ENCODE results near the gene LDB3.

The LDB3 gene

DNA sequence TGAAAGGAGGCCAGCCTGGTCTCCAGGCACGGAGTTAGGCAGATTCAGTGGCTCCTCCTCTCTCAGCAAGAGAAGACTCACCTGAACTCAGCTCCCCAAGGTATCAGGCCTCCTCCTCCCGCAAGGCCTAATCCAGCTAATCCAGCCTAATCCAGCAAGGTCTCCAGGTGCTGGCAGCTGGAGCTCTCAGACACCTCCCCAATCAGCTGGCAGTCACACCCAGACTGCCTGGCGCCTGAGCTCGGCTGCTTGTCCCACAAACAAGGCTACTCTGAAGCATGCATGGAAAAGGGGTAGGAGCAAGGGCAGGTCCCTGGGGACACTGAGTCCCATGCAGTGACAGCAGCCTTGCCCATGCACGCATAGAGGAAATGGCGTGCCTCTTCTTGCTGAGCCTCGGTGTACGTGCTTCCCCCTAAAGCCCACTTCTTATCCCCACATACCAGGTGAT, 17.3 kb upstream of the LDB3 start:
- no peak for DNase-seq (ENCODE audit: low spot score)

DNA sequence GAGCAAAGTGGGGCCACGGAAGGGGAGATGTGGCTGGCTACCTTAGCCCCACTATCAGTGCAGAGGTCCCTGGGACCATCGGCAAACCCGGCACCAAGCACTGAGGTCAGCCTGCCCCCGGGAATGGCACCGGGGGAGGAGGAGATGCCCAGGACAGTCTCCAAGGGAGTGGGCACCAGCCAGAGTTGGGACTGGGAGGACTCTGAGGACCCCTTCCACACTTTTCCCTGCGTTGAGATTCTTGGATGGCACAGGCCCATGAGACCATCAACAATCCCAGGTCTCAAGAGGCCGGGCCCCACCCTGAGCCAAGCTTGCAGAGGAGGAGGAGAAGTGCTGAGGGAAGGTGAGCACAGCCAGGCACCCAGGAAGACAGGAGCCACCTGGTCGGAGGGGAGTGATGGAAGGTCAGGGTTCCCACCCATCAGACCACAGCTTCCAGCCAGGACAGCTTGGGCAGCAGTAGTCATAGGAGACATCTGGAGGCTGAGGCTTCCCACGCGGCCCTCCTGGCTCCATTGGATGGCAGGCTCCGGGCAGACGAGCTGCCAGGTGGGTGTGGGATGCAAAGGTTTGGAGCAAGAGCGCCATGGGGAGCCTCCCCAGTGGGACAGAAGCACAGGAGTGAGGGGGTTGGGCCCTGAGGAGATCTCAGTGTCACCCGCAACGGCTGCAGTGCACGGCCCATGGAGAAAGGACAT, 16.5 kb upstream of the LDB3 start:
- no peak for DNase-seq (ENCODE audit: low spot score)

- no peak for DNase-seq (ENCODE audit: low spot score)
Observed at GRCh38 chr10:86652361-86653202, 15.7 kb upstream of the LDB3 start.

DNA sequence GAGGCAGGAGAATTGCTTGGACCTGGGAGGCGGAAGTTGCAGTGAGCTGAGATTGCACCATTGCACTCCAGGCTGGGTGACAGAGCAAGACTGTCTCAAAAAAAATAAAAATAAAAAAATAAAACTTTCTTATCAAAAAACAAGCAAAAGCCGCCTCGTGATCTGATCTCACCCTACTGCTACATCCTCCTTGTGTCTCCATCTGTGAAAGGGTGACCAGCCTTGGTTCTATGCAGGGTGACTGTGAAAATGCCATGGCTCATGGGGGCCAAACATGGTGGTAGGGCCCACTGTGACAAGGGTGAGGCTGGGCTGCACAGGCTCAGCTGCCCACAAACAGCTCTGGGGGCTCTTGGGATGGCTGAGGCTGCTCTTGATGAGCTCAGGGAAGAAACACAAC, 14.9 kb upstream of the LDB3 start:
- DNase-seq (ENCODE audit: low spot score), result no peak

DNA sequence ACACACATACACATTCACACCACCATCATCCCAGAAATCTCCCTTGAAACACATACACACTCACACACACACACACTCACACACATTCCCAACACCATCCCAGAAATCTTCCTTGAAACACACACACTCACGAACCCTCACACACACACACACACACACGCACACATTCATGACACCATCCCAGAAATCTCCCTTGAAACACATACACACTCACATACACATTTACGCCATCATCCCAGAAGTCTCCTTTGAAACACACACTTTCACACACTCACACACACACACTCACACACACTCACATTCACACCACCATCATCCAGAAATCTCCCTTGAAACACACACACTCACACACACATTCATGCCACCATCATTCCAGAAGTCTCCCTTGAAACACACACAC, 14.3 kb upstream of the LDB3 start:
- no peak for DNase-seq (ENCODE audit: low spot score)

DNA sequence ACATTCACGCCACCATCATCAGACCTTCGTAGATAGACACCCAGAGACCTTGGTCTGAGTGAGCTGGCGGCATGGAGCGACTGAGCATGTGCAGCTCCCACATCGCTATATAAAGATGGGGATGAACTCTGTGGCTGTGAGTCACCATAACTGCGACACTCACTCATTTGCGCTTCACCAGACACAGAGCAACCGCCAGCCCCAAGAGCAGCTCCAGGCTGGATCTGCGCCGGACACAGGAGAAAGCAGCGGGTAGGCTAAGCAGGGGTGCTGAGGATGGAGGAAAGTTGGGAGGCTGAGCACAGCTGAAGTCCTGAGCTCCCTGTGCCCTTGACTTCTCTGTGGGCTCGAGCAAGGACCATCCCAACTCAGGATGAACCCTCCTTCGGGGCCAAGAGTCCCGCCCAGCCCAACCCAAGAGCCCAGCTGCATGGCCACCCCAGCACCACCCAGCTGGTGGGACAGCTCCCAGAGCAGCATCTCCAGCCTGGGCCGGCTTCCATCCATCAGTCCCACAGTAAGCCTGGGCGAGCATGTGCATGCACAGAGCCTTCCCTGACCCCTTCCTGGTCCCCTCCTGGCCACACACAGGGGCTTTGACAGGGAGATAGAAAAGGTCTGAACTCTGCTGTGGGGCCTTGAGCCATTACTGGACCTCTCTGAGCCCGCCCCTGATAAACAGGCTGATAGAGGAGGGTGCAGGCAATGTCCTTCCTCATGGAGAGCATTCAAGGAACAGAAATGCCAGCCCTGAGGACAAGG, 13.7 kb upstream of the LDB3 start, which contains the start of gene OPN4:
Gene OPN4 (plus strand): TSS at position 137 of the 762 bp plus-strand sequence. CDS start 237 bp downstream, at position 374.
- DNase-seq (ENCODE audit: low spot score), result no peak

DNA sequence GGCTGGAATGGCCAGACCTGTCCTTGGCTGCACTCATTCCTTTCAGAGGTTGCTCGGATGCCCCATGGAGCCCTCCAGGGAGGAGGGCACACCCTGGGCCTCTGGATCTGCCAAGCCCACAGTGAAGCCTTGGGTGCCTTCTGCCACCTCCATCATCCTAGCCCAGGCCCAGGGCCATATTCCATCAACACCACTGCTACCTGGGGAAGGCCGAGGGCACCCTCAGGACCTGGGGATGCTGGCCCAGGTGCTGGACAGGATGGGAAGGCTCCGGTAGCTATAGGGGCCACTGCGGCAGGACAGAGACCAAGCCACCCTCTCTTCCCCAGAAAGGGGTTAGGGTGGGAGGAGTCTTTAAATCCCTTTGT, 13.2 kb upstream of the LDB3 start:
- DNase-seq (ENCODE audit: low spot score), result no peak

- no peak for DNase-seq (ENCODE audit: low spot score)
Observed at GRCh38 chr10:86655596-86655995, 12.7 kb upstream of the LDB3 start.

GRCh38 chr10:86657011-86657395, 11.3 kb upstream of the LDB3 start:
- no peak for DNase-seq (ENCODE audit: low spot score)

- no peak for DNase-seq (ENCODE audit: low spot score)
Observed at GRCh38 chr10:86657396-86658011, 10.8 kb upstream of the LDB3 start.

GRCh38 chr10:86658261-86658741, 10.0 kb upstream of the LDB3 start:
- no peak for DNase-seq (ENCODE audit: low spot score)

DNA sequence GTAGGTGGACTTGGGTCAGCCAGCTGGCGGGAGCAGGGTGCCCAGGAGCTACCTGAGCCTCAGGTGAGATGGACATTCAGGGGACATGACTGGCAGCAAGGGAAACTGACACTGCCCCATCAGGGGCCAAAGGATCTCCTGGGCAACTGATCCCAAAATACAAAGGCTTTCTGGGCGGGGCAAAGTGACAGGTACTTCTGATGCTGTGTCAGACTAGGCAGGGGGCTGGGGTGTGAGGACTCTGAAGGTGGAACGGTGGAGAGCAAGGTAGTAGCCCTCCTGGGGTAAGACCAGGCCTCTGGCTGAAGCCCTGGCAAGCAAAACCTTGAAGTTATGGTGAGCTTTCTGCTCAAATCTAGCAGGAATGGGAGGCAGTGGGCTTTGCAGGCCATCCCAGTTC, 9.6 kb upstream of the LDB3 start:
- no peak for DNase-seq (ENCODE audit: low spot score)

GRCh38 chr10:86659161-86659691, 9.1 kb upstream of the LDB3 start:
- no peak for DNase-seq (ENCODE audit: low spot score)

- no peak for DNase-seq (ENCODE audit: low spot score)
Observed at GRCh38 chr10:86659721-86660453, 8.4 kb upstream of the LDB3 start.

- DNase-seq (ENCODE audit: low spot score), result no peak
Observed at GRCh38 chr10:86661161-86662025, 6.9 kb upstream of the LDB3 start.

DNA sequence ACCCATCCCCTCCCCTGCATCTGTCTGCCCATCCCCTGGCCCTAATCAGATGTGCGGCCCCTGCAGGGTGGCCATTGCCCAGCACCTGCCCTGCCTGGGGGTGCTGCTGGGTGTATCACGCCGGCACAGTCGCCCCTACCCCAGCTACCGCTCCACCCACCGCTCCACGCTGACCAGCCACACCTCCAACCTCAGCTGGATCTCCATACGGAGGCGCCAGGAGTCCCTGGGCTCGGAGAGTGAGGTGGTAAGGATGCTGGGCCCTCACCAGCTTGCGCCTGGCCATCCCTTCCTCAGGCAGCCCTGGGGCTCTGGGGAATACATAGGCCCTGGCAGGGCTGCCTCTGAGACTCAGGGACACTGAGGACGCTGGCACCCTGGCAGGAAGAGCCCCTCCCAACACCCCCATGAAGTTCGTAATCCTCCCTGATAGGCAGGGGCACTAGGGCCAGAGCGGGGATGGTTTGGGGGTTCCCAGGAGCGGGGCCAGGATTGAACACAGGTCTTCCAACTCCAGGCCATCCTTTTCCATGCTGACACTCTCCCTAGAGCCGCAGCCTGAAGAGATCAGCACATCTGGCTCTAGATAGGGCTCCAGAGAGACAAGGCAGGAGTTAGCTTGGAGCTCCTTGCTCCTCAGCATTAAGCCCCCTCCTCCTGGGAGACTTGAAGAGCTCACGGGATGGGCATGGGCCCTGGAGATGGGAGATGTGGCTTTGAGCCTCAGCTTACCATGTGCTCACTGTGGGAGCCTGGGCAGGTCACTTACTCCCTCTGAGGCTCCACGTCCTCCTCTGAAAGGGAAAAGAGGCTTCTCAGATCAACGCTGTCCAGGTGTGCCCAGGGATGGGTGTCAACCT, 5.9 kb upstream of the LDB3 start:
- DNase-seq (ENCODE audit: low spot score), result no peak

GRCh38 chr10:86663046-86663345, 5.3 kb upstream of the LDB3 start:
- DNase-seq (ENCODE audit: low spot score), result no peak

- no peak for DNase-seq (ENCODE audit: low spot score)
Observed at GRCh38 chr10:86663576-86664339, 4.6 kb upstream of the LDB3 start.
